GM23248 (cell line): ENCODE data around the gene SPPL3.

Experiments used
- EZH2 ChIP-seq: fragments of 200-600 bp; sonication (generic); IDR thresholded peaks from 2 replicates; pipeline ENCODE4 v1.6.1; 2018; ENCODE audit warnings: antibody characterized with exemption, mild to moderate bottlenecking; ENCODE audit not compliant: insufficient read depth, poor library complexity, severe bottlenecking
- EZH2phosphoT487 ChIP-seq: fragments of 200-600 bp; sonication (generic); IDR thresholded peaks from 2 replicates; pipeline ENCODE4 v1.6.1; 2018; ENCODE audit warnings: antibody characterized with exemption, moderate library complexity, mild to moderate bottlenecking, low read depth; ENCODE audit not compliant: insufficient read depth

DNA sequence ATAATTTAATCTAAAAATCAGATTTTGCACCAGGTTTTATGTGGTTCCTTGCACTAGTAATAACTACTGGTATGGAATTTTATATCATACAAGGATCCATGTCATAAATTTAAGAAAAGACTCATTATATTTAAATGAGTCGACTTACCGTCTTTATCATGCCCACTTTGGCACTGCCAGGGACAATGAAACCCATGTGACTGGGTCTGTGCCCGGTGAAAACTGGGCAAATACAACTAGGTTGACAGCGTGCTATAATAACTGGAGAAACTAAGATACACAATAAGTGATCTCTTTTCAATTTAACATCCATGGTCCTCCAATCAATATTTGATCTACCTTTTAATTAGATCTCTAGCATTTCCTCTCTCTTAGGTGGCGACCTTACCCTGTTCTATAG, 114.0 kb downstream of the SPPL3 start:
- TF ChIP-seq EZH2 (no peak), EZH2phosphoT487 (no peak)
